Gastrocnemius medialis (tissue), 4 donors: ENCODE data around the gene PACSIN2. TPM values are rescaled to one million over a fixed set of nuclear protein-coding genes. Genes with fewer than 3 reads are reported as not detected.
"Not testable (repeated sequence)": the region's sequence is repeated elsewhere in the genome, so short reads cannot be mapped to it uniquely, and the experiment has no call there.

Source experiments
- ATAC-seq, 2 donors: fragments of 150-250 bp; one replicate each; pipeline ENCODE4 v1.9.1; 2016
- DNase-seq, 2 donors: peaks; one replicate each; pipeline ENCODE4 v3.0.0-alpha.2; 2019
- H3K27ac ChIP-seq, 4 donors: fragments of 200-600 bp; sonication (generic); 1 replicate in 1 of 4; 2 replicates in 3 of 4; pipeline ENCODE4 v1.5.1; 2016 to 2018; ENCODE audit warnings: mild to moderate bottlenecking in 2 of 4, moderate library complexity in 1 of 4
- H3K27me3 ChIP-seq, 3 donors: fragments of 200-600 bp; sonication (generic) in 2 of 3; 1 replicate in 1 of 3; 2 replicates in 2 of 3; pipeline versions ENCODE4 v1.5.1 to v1.6.0; 2016 to 2019; ENCODE audit warnings: mild to moderate bottlenecking in 1 of 3, moderate library complexity in 1 of 3
- H3K36me3 ChIP-seq, 2 donors: fragments of 200-600 bp; sonication (generic) in 1 of 2; one replicate each; pipeline ENCODE4 v1.5.1; 2017 to 2018
- H3K4me1 ChIP-seq, 2 donors: fragments of 200-600 bp; sonication (generic) in 1 of 2; one replicate each; pipeline ENCODE4 v1.5.1; 2016 to 2017; ENCODE audit warnings: mild to moderate bottlenecking in 2 of 2
- H3K4me3 ChIP-seq, 4 donors: fragments of 200-600 bp; sonication (generic) in 3 of 4; 1 replicate in 1 of 4; 2 replicates in 3 of 4; pipeline ENCODE4 v1.5.1; 2016 to 2019; ENCODE audit warnings: mild to moderate bottlenecking in 2 of 4
- H3K9me3 ChIP-seq, 3 donors: fragments of 200-600 bp; sonication (generic) in 2 of 3; 1 replicate in 1 of 3; 2 replicates in 2 of 3; pipeline ENCODE4 v1.5.1; 2016 to 2019
- POLR2A ChIP-seq, 2 donors: fragments of 450-650 bp; IDR thresholded peaks; one replicate each; pipeline ENCODE4 v1.6.1; 2017; ENCODE audit warnings: antibody characterized with exemption in 2 of 2, mild to moderate bottlenecking in 2 of 2, moderate library complexity in 2 of 2
- in situ Hi-C, 4 donors: fragments of 200-750 bp; cut with MboI; loops; one replicate each; pipeline versions ENCODE4 v1.15.0 to v1.8.0; 2017; ENCODE audit warnings: low sequenced_read_pairs in 4 of 4
- intact Hi-C: fragments of 100-400 bp; cut with DNase I; formaldehyde crosslinking; loops from one replicate; pipeline ENCODE4 v1.15.1; 2023; ENCODE audit warnings: low total_unique reads
- total RNA-seq, 4 donors: library from RNA; depleted of rRNA; stranded (reverse); fragments of >200 nt; gene quantifications; one replicate each; pipeline versions ENCODE4 v1.1.0 to v1.2.3, GENCODE V29; 2016
- TF ChIP-seq, protein P1 (sequence below), 5 experiments: fragments of 450-650 bp in 3 of 5; fragments of 200-600 bp in 2 of 5; sonication (generic) in 2 of 5; IDR thresholded peaks in 4 of 5; conservative IDR thresholded peaks in 1 of 5; 1 replicate in 4 of 5; 2 replicates in 1 of 5; pipeline ENCODE4 v1.5.1; 2016 to 2019; ENCODE audit warnings: antibody characterized with exemption in 5 of 5, mild to moderate bottlenecking in 3 of 5, moderate library complexity in 3 of 5

PACSIN2 gene
- total RNA-seq, 4 donors from 2014 or later: 37.3 to 45.9 (median 39.8) TPM

DNA sequence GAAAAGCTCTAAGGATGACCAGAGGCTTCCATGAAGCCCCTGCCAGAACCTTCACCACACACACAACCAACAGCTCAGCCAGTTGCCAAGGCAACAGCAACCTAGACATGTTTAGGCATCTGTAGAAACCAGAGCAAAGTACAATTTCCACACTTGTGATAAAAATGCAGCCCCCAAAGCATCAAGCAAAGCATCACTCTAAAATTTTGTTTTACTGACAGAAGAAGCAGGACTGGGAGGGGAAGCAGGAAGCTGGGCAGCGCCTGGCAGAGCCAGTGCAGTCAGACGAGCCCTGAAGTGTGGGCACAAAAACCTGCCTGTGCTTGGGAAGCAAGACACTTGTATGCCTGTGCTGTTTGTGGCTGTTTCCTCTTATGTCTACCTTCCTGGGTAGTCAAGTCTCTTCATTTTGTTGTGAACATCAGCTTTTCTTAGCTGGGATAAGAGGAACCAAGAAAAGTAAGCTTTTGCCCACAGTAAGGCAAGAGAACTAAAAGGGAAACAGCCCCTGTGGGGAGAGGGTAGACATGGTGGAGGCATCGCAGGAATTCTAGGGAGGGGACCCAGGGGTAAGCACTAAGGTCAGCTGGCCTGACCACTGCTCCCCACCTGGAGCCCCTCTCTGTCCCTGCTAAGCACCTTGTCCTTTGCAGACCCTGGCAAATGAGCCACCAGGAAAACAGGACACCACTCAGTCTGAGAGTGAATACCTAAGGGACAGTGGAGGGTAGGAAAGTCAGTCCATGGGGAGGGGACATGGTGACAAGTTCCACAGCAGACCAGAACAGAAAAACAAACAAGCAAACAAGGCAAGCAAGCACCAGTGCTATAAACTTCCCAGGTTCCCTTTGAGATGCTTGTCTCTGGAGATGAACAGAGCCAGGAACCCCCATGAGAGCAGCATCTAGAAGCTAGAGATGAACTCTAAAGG is 13.4 kb downstream of the PACSIN2 start:
- intact Hi-C loops: no loop called here

DNA sequence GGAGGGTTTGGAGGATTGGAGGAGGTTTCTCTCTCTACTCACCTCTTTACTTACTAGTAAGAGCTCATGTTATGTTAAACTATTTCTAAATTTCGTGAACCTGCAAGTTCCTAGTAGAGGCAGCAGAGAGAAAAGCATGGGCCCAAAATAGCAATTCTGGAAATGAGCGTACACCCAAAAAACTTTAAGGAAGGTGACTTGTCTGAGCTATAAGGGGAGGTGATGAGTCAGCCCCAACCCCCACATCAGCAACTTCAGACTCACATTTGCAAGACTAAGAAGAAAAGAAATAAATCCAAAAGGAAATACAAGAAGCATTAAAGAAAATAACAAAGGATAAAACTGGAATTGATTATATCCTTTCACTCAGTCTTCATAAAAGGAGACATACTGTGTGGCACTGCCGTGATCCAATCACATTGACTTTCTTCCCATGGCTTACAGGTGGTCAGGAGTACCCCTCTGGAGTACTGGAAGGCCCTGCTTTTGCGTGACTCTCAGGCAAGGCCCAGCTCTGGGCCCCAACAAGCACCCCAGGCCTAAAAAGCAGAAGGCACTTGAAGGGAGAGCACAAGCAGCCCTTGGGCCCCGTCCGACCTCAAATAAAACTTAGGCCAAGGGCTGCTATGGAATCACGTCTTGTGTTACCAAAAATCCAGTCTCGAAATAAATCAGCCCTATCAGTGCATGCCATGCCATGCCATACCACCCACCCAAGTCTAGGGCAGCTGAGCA is 14.3 kb downstream of the PACSIN2 start:
- no peaks in the 10 kb centered on the region for H3K9me3 ChIP-seq
- no peaks in the 10 kb centered on the region for H3K27me3 ChIP-seq
- ATAC-seq (no peak), DNase-seq (no peak)
- in situ Hi-C loops (no loop called here), intact Hi-C loops (no loop called here)
- H3K4me3 ChIP-seq: no peak overlapping the region
- no peaks in the 10 kb centered on the region for H3K36me3 ChIP-seq
- TF ChIP-seq, protein P1, sequence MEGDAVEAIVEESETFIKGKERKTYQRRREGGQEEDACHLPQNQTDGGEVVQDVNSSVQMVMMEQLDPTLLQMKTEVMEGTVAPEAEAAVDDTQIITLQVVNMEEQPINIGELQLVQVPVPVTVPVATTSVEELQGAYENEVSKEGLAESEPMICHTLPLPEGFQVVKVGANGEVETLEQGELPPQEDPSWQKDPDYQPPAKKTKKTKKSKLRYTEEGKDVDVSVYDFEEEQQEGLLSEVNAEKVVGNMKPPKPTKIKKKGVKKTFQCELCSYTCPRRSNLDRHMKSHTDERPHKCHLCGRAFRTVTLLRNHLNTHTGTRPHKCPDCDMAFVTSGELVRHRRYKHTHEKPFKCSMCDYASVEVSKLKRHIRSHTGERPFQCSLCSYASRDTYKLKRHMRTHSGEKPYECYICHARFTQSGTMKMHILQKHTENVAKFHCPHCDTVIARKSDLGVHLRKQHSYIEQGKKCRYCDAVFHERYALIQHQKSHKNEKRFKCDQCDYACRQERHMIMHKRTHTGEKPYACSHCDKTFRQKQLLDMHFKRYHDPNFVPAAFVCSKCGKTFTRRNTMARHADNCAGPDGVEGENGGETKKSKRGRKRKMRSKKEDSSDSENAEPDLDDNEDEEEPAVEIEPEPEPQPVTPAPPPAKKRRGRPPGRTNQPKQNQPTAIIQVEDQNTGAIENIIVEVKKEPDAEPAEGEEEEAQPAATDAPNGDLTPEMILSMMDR (IDR thresholded peaks at IDR 0.05 in 4 of 5, conservative IDR thresholded peaks at IDR 0.05 in 1 of 5): no peak
- TF ChIP-seq POLR2A (IDR thresholded peaks at IDR 0.05): no peak
- H3K4me1 ChIP-seq: peaks cover 49 to 54% of the 10 kb centered on the region in 2 donors
- H3K27ac ChIP-seq: peak overlapping the region in 3 of 4 donors; percentile 1 to 23 (median 20)

More for the DNA sequence above, 13.4 kb downstream of the PACSIN2 start:
- no peaks in the 10 kb centered on the region for H3K27me3 ChIP-seq
- in situ Hi-C loops: no loop called here
- no peak overlapping the region for H3K4me3 ChIP-seq
- TF ChIP-seq POLR2A (IDR thresholded peaks at IDR 0.05): no peak
- TF ChIP-seq, protein P1 (IDR thresholded peaks at IDR 0.05 in 4 of 5, conservative IDR thresholded peaks at IDR 0.05 in 1 of 5): no peak
- H3K36me3 ChIP-seq: no peaks in the 10 kb centered on the region
- H3K27ac ChIP-seq: peak overlapping the region in 2 of 4 donors; percentile 20 to 21
- ATAC-seq (no peak), DNase-seq (no peak)
- no peaks in the 10 kb centered on the region for H3K9me3 ChIP-seq
- peaks cover 43 to 44% of the 10 kb centered on the region in 2 donors for H3K4me1 ChIP-seq

DNA sequence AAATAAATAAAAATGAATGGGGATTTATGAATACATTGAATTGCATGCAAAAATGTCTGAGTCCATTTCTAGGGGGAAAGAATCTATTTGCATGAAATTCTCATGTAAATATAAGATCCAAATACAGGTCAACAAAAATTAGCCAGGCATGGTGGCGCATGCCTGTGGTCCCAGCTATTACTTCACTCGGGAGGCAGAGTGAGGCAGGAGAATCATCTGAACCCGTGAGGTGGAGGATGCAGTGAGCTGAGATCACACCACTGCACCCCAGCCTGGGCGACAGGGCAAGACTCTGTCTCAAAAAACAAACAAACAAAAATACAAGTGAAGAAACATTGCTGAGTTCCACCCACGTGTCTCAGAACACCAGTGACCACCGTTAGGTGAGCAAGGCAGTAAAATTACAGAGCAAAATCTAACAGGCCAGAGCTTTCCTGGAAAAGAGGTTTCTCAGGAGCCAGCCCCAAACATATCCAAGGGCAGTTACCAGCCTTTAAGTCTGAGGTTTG is 17.3 kb downstream of the PACSIN2 start:
- H3K4me1 ChIP-seq: peaks cover 72 to 74% of the 10 kb centered on the region in 2 donors

DNA sequence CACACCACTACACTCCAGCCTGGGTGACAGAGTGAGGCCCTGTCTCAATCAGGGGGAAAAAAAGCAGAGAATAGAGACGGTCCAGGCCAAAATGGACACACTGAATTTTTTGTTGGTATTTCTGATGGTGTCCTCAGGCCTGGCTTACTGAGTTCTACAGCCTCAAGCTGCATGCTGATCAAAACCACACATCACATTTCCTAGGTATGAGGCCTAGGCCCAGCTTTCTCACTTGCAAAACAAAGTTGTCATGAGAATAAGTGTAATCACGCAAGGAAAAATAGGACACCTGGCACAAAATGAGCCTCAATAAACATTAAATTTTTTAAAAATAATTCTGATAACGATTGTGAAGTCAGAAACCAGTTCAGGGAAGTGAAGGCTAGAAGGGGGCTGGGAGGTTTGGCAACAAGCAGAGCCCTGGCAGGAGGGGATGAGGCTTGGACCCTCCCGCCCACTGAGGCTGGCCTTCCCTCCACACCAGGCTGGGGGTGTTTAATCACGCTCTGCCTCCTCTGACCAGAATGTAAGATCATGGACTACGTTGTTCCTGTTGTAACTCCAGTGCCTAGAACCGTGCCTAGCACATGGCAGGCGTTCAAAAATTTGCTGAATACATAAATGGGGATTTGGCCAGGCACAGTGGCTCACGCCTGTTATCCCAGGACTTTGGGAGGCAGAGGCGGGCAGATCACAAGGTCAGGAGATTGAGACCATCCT is 18.1 kb downstream of the PACSIN2 start:
- peaks cover 65 to 66% of the 10 kb centered on the region in 2 donors for H3K4me1 ChIP-seq
- no peaks in the 10 kb centered on the region for H3K9me3 ChIP-seq
- intact Hi-C loops: no loop called here
- no peaks in the 10 kb centered on the region for H3K27me3 ChIP-seq
- H3K27ac ChIP-seq: peak overlapping the region in 1 of 4 donors; percentile 30
- H3K36me3 ChIP-seq: no peaks in the 10 kb centered on the region
- no peak for ATAC-seq
- TF ChIP-seq, protein P1 (IDR thresholded peaks at IDR 0.05 in 4 of 5, conservative IDR thresholded peaks at IDR 0.05 in 1 of 5): no peak
- no peak for TF ChIP-seq POLR2A (IDR thresholded peaks at IDR 0.05)
- no peak overlapping the region for H3K4me3 ChIP-seq
- no peak for DNase-seq
- in situ Hi-C loops: no loop called here

More for the DNA sequence above, 17.3 kb downstream of the PACSIN2 start:
- no peak for DNase-seq
- Histone ChIP-seq H3K9me3 (no peaks in the 10 kb centered on the region), H3K36me3 (no peaks in the 10 kb centered on the region), H3K27me3 (no peaks in the 10 kb centered on the region), H3K4me3 (no peak overlapping the region), H3K27ac (no peak overlapping the region)
- intact Hi-C loops: no loop called here
- no peak for ATAC-seq
- TF ChIP-seq POLR2A (IDR thresholded peaks at IDR 0.05): no peak
- TF ChIP-seq, protein P1 (IDR thresholded peaks at IDR 0.05 in 4 of 5, conservative IDR thresholded peaks at IDR 0.05 in 1 of 5): no peak
- in situ Hi-C loops: no loop called here

DNA sequence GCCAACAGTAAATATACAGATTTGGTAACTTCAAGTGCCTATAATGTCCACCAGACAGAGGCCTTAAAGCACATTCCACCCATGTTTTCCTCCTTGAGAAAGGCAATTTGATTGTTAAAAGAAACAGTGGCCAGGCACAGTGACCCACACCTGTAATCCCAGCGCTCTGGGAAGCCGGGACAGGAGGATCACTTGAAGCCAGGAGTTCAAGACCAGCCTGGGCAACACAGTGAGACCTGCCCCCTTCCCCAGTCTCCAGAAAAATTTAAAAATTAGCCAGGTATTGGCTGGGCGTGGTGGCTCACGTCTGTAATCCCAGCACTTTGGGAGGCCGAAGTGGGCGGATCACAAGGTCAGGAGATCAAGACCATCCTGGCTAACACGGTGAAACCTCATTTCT is 19.3 kb downstream of the PACSIN2 start:
- Histone ChIP-seq H3K27ac (peak overlapping the region; percentile 39 to 71 (median 55)), H3K4me1 (peaks cover 54 to 64% of the 10 kb centered on the region in 2 donors)
- H3K4me3 ChIP-seq, intact Hi-C loops, in situ Hi-C loops, ATAC-seq, H3K27me3 ChIP-seq, DNase-seq, H3K36me3 ChIP-seq, H3K9me3 ChIP-seq: not testable (repeated sequence)
